Brain pericyte (primary cell): ENCODE measurements around the gene SECISBP2.

Experiments used
- DNase-seq: peaks from one replicate; pipeline ENCODE4 v3.0.0-alpha.2; 2012; ENCODE audit warnings: low read depth, low spot score

The SECISBP2 gene

GRCh38 chr9:89405826-89406225 is 87.5 kb downstream of the SECISBP2 start:
- DNase-seq = no peak

DNA sequence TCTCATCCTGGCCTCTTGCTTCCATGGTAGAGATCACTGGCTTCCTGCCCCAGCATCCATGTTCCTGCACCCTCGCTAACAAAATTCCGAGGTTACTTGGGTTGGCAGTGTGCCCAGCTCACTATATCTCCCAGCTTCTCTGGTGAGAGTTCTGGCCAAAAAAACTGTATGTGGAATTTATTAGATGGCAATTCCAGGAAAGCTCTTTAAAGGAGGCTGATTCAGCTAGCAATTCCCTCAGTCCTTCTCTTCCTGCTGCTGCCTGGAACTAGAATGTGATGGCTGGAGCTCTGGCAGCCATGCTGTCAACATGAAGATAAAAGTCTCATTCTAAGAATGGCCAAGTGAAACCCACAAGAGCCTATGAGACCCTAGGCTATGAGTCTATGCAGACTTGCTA is 88.8 kb downstream of the SECISBP2 start:
- no peak for DNase-seq

DNA sequence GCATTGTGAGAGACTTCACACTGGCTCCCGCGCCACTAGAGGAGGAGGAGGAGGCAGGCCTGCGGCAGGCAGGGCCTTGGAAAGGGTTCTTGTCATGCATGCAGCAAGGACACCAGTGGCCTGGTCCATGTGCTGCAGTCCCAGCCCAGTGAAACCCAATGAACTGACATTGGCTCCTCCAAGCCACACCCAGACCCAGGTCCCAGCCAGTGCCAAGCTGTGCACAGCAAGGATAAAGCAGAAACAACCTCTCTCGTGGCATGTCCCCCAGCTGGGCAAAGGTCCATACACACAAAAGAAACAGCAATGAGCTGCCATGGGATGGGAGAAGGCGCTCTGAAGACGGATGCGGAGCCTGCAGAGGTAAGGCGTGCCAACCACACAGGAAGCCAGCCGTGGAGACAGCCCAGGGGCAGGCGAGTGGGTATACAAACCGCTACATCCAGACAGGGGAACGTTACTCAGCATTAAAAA is 90.4 kb downstream of the SECISBP2 start:
- DNase-seq = no peak
